ENCODE results near the gene CHRM4. TPM values are rescaled to one million over a fixed set of nuclear protein-coding genes. Genes with fewer than 3 reads are reported as not detected.

The CHRM4 gene
- total RNA-seq, 1 donor from 2014 or later, result not detected

- no peak for DNase-seq (ENCODE audit: low spot score)
Observed at GRCh38 chr11:46347637-46348311, 43.8 kb downstream of the CHRM4 start.

GRCh38 chr11:46346886-46347636 lies 44.5 kb downstream of the CHRM4 start, which contains the start of gene DGKZ:
TSS of gene DGKZ (plus strand) at chr11:46347463. CDS start at chr11:46347660, 197 bp downstream.
- peak; percentile 87 for DNase-seq (ENCODE audit: low spot score)

- no peak for DNase-seq (ENCODE audit: low spot score)
Observed at GRCh38 chr11:46345881-46346484, 45.6 kb downstream of the CHRM4 start.

- DNase-seq (ENCODE audit: low spot score), result peak; percentile 43
Observed at GRCh38 chr11:46345131-46345597, 46.4 kb downstream of the CHRM4 start.

- DNase-seq (ENCODE audit: low spot score), result no peak
Observed at GRCh38 chr11:46343520-46343919, 48.1 kb downstream of the CHRM4 start.

- no peak for DNase-seq (ENCODE audit: low spot score)
Observed at GRCh38 chr11:46342239-46342638, 49.3 kb downstream of the CHRM4 start.

- no peak for DNase-seq (ENCODE audit: low spot score)
Observed at GRCh38 chr11:46341454-46341853, 50.1 kb downstream of the CHRM4 start.

- no peak for DNase-seq (ENCODE audit: low spot score)
Observed at GRCh38 chr11:46339816-46340215, 51.8 kb downstream of the CHRM4 start.

- no peak for DNase-seq (ENCODE audit: low spot score)
Observed at GRCh38 chr11:46338988-46339666, 52.4 kb downstream of the CHRM4 start.

- DNase-seq (ENCODE audit: low spot score), result no peak
Observed at GRCh38 chr11:46338636-46338987, 53.0 kb downstream of the CHRM4 start.

- no peak for DNase-seq (ENCODE audit: low spot score)
Observed at GRCh38 chr11:46337626-46338345, 53.8 kb downstream of the CHRM4 start.

GRCh38 chr11:46336563-46337180 lies 54.9 kb downstream of the CHRM4 start:
- DNase-seq (ENCODE audit: low spot score), result no peak

GRCh38 chr11:46335890-46336562 lies 55.5 kb downstream of the CHRM4 start:
- DNase-seq (ENCODE audit: low spot score), result no peak

- DNase-seq (ENCODE audit: low spot score), result no peak
Observed at GRCh38 chr11:46335271-46335670, 56.3 kb downstream of the CHRM4 start.

GRCh38 chr11:46334211-46334610 lies 57.4 kb downstream of the CHRM4 start:
- DNase-seq (ENCODE audit: low spot score), result no peak

Other genes starting within 250 kb of the CHRM4 start
- gene CREB3L1, start 114.1 kb downstream of the CHRM4 start, total RNA-seq, result 81.6 TPM
- gene DGKZ, start 44.3 kb downstream of the CHRM4 start, total RNA-seq, result 83.8 TPM
- gene MDK, start 10.1 kb downstream of the CHRM4 start, total RNA-seq, result 106 TPM
- 42.1 TPM for gene AMBRA1, start 202.2 kb upstream of the CHRM4 start, total RNA-seq
- 4.7 TPM for gene HARBI1, start 225.5 kb upstream of the CHRM4 start, total RNA-seq
- 91.0 TPM for gene ATG13, start 225.8 kb upstream of the CHRM4 start, total RNA-seq

Measured in mucosa of gallbladder (tissue), 1 donor.